K562 (cell line): Measurements from ENCODE around the gene TLNRD1.

Experiments used
- ETV6 ChIP-seq, 3 experiments: fragments of 150-350 bp in 1 of 3; sonication (generic) in 1 of 3; formaldehyde crosslinking in 1 of 3; IDR thresholded peaks; 2 replicates each; pipeline versions ENCODE4 v1.6.1 to v1.8.0; 2014 to 2022; ENCODE audit warnings: borderline replicate concordance in 2 of 3, low read depth in 2 of 3, antibody characterized with exemption in 1 of 3, low read length in 1 of 3, mild to moderate bottlenecking in 1 of 3, missing genetic modification reagents in 1 of 3
- MAFK ChIP-seq: IDR thresholded peaks from 2 replicates; pipeline ENCODE4 v1.6.1; 2011; ENCODE audit warnings: low read length, improper control_type of control experiment
- NR2C1 ChIP-seq, 2 experiments: fragments of 450-650 bp; IDR thresholded peaks; 2 replicates each; pipeline ENCODE4 v1.6.1; 2017; ENCODE audit warnings: mild to moderate bottlenecking in 2 of 2, antibody characterized with exemption in 1 of 2, inconsistent platforms in 1 of 2, missing compliant biosample characterization in 1 of 2, missing genetic modification characterization in 1 of 2
- POLR2AphosphoS5 ChIP-seq: IDR thresholded peaks from 2 replicates; pipeline ENCODE4 v1.6.1; 2011; ENCODE audit warnings: mild to moderate bottlenecking, low read depth, low read length, moderate library complexity; ENCODE audit not compliant: control insufficient read depth, insufficient read depth
- SIN3A ChIP-seq, 2 experiments: fragments of 150-350 bp in 1 of 2; IDR thresholded peaks; 2 replicates each; pipeline ENCODE4 v1.6.1; 2011 to 2016; ENCODE audit warnings: borderline replicate concordance in 2 of 2, low read depth in 2 of 2, low read length in 2 of 2, mild to moderate bottlenecking in 2 of 2, moderate library complexity in 2 of 2; ENCODE audit not compliant: control insufficient read depth in 1 of 2
- TAF1 ChIP-seq: IDR thresholded peaks from 2 replicates; pipeline ENCODE4 v1.6.1; 2011; ENCODE audit warnings: mild to moderate bottlenecking, low read length, moderate library complexity; ENCODE audit not compliant: insufficient read depth, control insufficient read depth, severe bottlenecking; ENCODE audit errors: extremely low read depth
- TCF7L2 ChIP-seq: fragments of 150-350 bp; IDR thresholded peaks from 2 replicates; pipeline ENCODE4 v1.6.1; 2016; ENCODE audit warnings: low read depth, mild to moderate bottlenecking, low read length, moderate library complexity
- TEAD1 ChIP-seq, 2 experiments: fragments of 450-650 bp in 1 of 2; sonication (generic) in 1 of 2; formaldehyde crosslinking; IDR thresholded peaks; 2 replicates each; pipeline versions ENCODE4 v1.4.0 to v1.8.0; 2020 to 2022; ENCODE audit warnings: mild to moderate bottlenecking in 2 of 2, missing genetic modification reagents in 1 of 2
- ZKSCAN8 ChIP-seq: fragments of 200-800 bp; sonication (Bioruptor generic); IDR thresholded peaks from 2 replicates; pipeline ENCODE4 v1.6.1; 2016; ENCODE audit warnings: missing genetic modification characterization, missing compliant biosample characterization
- ZNF408 ChIP-seq: fragments of 250-450 bp; sonication (Bioruptor Pico); IDR thresholded peaks from 2 replicates; pipeline ENCODE4 v1.4.0; 2020; ENCODE audit warnings: low read depth, mild to moderate bottlenecking, moderate library complexity
- ZNF668 ChIP-seq: fragments of 250-450 bp; sonication (Bioruptor Pico); IDR thresholded peaks from 2 replicates; pipeline ENCODE4 v1.8.0; 2022; ENCODE audit warnings: mild to moderate bottlenecking, inconsistent platforms
- ZNF780A ChIP-seq: fragments of 250-450 bp; sonication (Bioruptor Pico); IDR thresholded peaks from 2 replicates; pipeline ENCODE4 v1.5.0; 2021; ENCODE audit warnings: mild to moderate bottlenecking
- TF ChIP-seq, protein P1 (sequence below): fragments of 250-450 bp; sonication (Bioruptor Pico); IDR thresholded peaks from 2 replicates; pipeline ENCODE4 v1.4.0; 2020; ENCODE audit warnings: mild to moderate bottlenecking, moderate library complexity, borderline replicate concordance

GRCh38 chr15:81046290-81046689 is 45.6 kb downstream of the TLNRD1 start:
- no peak for TF ChIP-seq ZNF408
- no peak for TF ChIP-seq POLR2AphosphoS5
- no peak for TF ChIP-seq ZNF780A (CRISPR knock-in tag)
- TF ChIP-seq SIN3A (IDR thresholded peaks at IDR 0.05; ENCODE audit: borderline replicate concordance in 2 of 2, control insufficient read depth in 1 of 2, low read depth in 2 of 2, low read length in 2 of 2), result no peak
- no peak for TF ChIP-seq ZNF668 (CRISPR knock-in tag)
- no peak for TF ChIP-seq TAF1
- TF ChIP-seq NR2C1 (IDR thresholded peaks at IDR 0.05), result no peak
- TF ChIP-seq NR2C1 (tag; IDR thresholded peaks at IDR 0.05), result no peak
- no peak for TF ChIP-seq ETV6 (IDR thresholded peaks at IDR 0.05; ENCODE audit: borderline replicate concordance in 1 of 2, low read depth in 2 of 2, low read length in 1 of 2)
- no peak for TF ChIP-seq ETV6 (CRISPR knock-in tag; IDR thresholded peaks at IDR 0.05; ENCODE audit: borderline replicate concordance)
- TF ChIP-seq TEAD1 (CRISPR knock-in tag; IDR thresholded peaks at IDR 0.05), result no peak
- TF ChIP-seq, protein P1, sequence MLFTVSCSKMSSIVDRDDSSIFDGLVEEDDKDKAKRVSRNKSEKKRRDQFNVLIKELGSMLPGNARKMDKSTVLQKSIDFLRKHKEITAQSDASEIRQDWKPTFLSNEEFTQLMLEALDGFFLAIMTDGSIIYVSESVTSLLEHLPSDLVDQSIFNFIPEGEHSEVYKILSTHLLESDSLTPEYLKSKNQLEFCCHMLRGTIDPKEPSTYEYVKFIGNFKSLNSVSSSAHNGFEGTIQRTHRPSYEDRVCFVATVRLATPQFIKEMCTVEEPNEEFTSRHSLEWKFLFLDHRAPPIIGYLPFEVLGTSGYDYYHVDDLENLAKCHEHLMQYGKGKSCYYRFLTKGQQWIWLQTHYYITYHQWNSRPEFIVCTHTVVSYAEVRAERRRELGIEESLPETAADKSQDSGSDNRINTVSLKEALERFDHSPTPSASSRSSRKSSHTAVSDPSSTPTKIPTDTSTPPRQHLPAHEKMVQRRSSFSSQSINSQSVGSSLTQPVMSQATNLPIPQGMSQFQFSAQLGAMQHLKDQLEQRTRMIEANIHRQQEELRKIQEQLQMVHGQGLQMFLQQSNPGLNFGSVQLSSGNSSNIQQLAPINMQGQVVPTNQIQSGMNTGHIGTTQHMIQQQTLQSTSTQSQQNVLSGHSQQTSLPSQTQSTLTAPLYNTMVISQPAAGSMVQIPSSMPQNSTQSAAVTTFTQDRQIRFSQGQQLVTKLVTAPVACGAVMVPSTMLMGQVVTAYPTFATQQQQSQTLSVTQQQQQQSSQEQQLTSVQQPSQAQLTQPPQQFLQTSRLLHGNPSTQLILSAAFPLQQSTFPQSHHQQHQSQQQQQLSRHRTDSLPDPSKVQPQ (CRISPR knock-in tag), result no peak
- no peak for TF ChIP-seq MAFK
- no peak for TF ChIP-seq ZKSCAN8
- no peak for TF ChIP-seq TCF7L2
